OCI-LY7 (cell line): Measurements from ENCODE around the gene ARHGEF25. TPM values are rescaled to one million over a fixed set of nuclear protein-coding genes. Genes with fewer than 3 reads are reported as not detected.
"Not testable (repeated sequence)": the region's sequence is repeated elsewhere in the genome, so short reads cannot be mapped to it uniquely, and the experiment has no call there.

Experiments used
- BruUV-seq: library from RNA; stranded (reverse); fragments of 400-500 nt; replicated peaks from 2 replicates; lab custom pipeline; 2021; lab: Mats Ljungman, UMichigan
- CTCF ChIA-PET: fragments of 300-600 bp; sonication (Branson Sonifier 250); formaldehyde crosslinking; loops from one replicate; lab custom pipeline; 2022; ENCODE audit warnings: antibody characterized with exemption; ENCODE audit not compliant: unreplicated experiment; lab: Charles Lee
- POLR2A ChIA-PET: fragments of 300-600 bp; sonication (Branson Sonifier 250); formaldehyde crosslinking; loops from one replicate; lab custom pipeline; 2022; ENCODE audit warnings: antibody characterized with exemption; lab: Charles Lee
- DNase-seq: peaks from one replicate; pipeline ENCODE4 v3.0.0-alpha.2; 2015; ENCODE audit warnings: low spot score
- H2AFZ ChIP-seq: fragments of 200-600 bp; sonication (generic), shearing (Covaris generic); 2 replicates; pipeline ENCODE4 v1.6.1; 2014; ENCODE audit warnings: mild to moderate bottlenecking, antibody characterized with exemption, low read length, moderate library complexity
- H3K27ac ChIP-seq: fragments of 200-600 bp; sonication (generic); 2 replicates; pipeline ENCODE4 v1.5.1; 2014; ENCODE audit warnings: mixed run types, low read depth, mild to moderate bottlenecking, moderate library complexity, low read length, inconsistent platforms; ENCODE audit not compliant: poor library complexity, severe bottlenecking
- H3K36me3 ChIP-seq: fragments of 200-600 bp; sonication (generic); 2 replicates; pipeline ENCODE4 v1.6.1; 2014; ENCODE audit warnings: mild to moderate bottlenecking, antibody characterized with exemption, low read length, moderate library complexity, mixed read lengths; ENCODE audit not compliant: insufficient read depth
- H3K4me1 ChIP-seq: fragments of 200-600 bp; sonication (generic); 2 replicates; pipeline ENCODE4 v1.5.1; 2014; ENCODE audit warnings: mild to moderate bottlenecking, low read length; ENCODE audit not compliant: insufficient read depth, poor library complexity, severe bottlenecking
- H3K4me2 ChIP-seq: fragments of 200-600 bp; sonication (generic); 2 replicates; pipeline ENCODE4 v1.6.1; 2014; ENCODE audit warnings: mild to moderate bottlenecking, low read length
- H3K4me3 ChIP-seq: fragments of 200-600 bp; sonication (generic); 2 replicates; pipeline ENCODE4 v1.5.1; 2014; ENCODE audit warnings: mild to moderate bottlenecking, low read depth, low read length; ENCODE audit not compliant: poor library complexity, severe bottlenecking
- H3K79me2 ChIP-seq: fragments of 200-600 bp; sonication (generic); 2 replicates; pipeline ENCODE4 v1.6.1; 2016; ENCODE audit warnings: low read depth, mild to moderate bottlenecking, low read length, moderate library complexity, mixed read lengths; ENCODE audit not compliant: insufficient read depth
- H3K9me2 ChIP-seq: fragments of 200-600 bp; sonication (generic); 2 replicates; pipeline ENCODE4 v1.6.1; 2016; ENCODE audit warnings: mild to moderate bottlenecking, low read length, mixed read lengths; ENCODE audit not compliant: insufficient read depth
- H3K9me3 ChIP-seq: fragments of 200-600 bp; sonication (generic); 2 replicates; pipeline ENCODE4 v1.6.1; 2014; ENCODE audit warnings: mild to moderate bottlenecking, mixed run types, low read length, mixed read lengths
- H4K20me1 ChIP-seq: fragments of 200-600 bp; sonication (generic); 2 replicates; pipeline ENCODE4 v1.6.1; 2014; ENCODE audit warnings: mild to moderate bottlenecking, antibody characterized with exemption, low read length, moderate library complexity, mixed read lengths; ENCODE audit not compliant: insufficient read depth
- CTCF ChIP-seq: fragments of 200-600 bp; sonication (generic); conservative IDR thresholded peaks from 2 replicates; pipeline ENCODE4 v1.5.1; 2014; ENCODE audit warnings: mild to moderate bottlenecking, antibody characterized with exemption, low read length, moderate library complexity, mixed read lengths
- EZH2phosphoT487 ChIP-seq: fragments of 200-600 bp; sonication (generic); IDR thresholded peaks from 2 replicates; pipeline ENCODE4 v1.6.1; 2018; ENCODE audit warnings: low read depth, borderline replicate concordance, mild to moderate bottlenecking, mixed run types, antibody characterized with exemption, low read length, moderate library complexity, mixed read lengths
- intact Hi-C: fragments of 100-400 bp; cut with micrococcal nuclease; formaldehyde crosslinking; loops from one replicate; pipeline ENCODE4 v1.10.0; 2022; ENCODE audit not compliant: unreplicated experiment
- total RNA-seq, 2 experiments: library from RNA; depleted of rRNA in 1 of 2; stranded (reverse); fragments of >200 nt in 1 of 2; shearing (Covaris generic) in 1 of 2; gene quantifications; 2 replicates each; pipeline ENCODE4 v1.2.3, GENCODE V29; 2014 to 2022

ARHGEF25 gene
- total RNA-seq, 2 experiments from 2014 or later = not detected

GRCh38 chr12:57632958-57633840 lies 22.0 kb downstream of the ARHGEF25 start, which contains the start of gene B4GALNT1:
Gene B4GALNT1, minus strand, starts transcription at chr12:57633201. Its CDS starts 1,069 bp downstream, at chr12:57632132.
- Histone ChIP-seq H3K9me3 (no peaks in the 10 kb centered on the region), H3K4me3 (peak within 1 kb of the TSS; percentile 58), H3K27ac (no peak within 1 kb of the TSS), H2AFZ (peak within 1 kb of the TSS; percentile 29; the same call in 1 of the 2 replicates), H3K9me2 (no peaks in the 10 kb centered on the region), H3K79me2 (no peaks in the 10 kb centered on the region), H3K36me3 (no peaks in the 10 kb centered on the region), H4K20me1 (no peaks in the 10 kb centered on the region), H3K4me1 (no peaks in the 10 kb centered on the region), H3K4me2 (peak within 1 kb of the TSS; percentile 81)
- POLR2A ChIA-PET = interaction anchor here (0.5 to 0.6 kb wide), 3 partner anchors 174 to 956 kb away, joined by 3 to 4 read pairs (median 4); partner anchors contain the start of gene GLI1
- DNase-seq = peak; percentile 78
- intact Hi-C loops = loop anchor here (1.0 to 5.0 kb wide), 3 partner anchors 50 to 109 kb away; partner anchors contain the start of gene OS9
- no TSS peak for BruUV-seq
- TF ChIP-seq EZH2phosphoT487 (no peak), CTCF (peak; percentile 87)
- CTCF ChIA-PET = interaction anchor here (0.6 to 1.7 kb wide), 2 partner anchors 51 to 174 kb away, joined by 3 to 5 read pairs; no protein-coding TSS in a partner anchor

- POLR2A ChIA-PET = interaction anchor here (0.9 to 1.2 kb wide), 2 partner anchors 24 to 239 kb away, joined by 3 to 6 read pairs; no protein-coding TSS in a partner anchor
- H3K27ac ChIP-seq, H2AFZ ChIP-seq, H3K4me1 ChIP-seq, BruUV-seq, H3K4me2 ChIP-seq, H3K79me2 ChIP-seq, H3K9me2 ChIP-seq, H4K20me1 ChIP-seq, DNase-seq, H3K4me3 ChIP-seq, intact Hi-C loops, H3K36me3 ChIP-seq, CTCF ChIA-PET, H3K9me3 ChIP-seq: not testable (repeated sequence)
Measured at GRCh38 chr12:57636731-57637130, 25.5 kb downstream of the ARHGEF25 start.

- no peaks in the 10 kb centered on the region for H3K4me1 ChIP-seq
- no peak overlapping the region for H2AFZ ChIP-seq
- no peaks in the 10 kb centered on the region for H4K20me1 ChIP-seq
- peak; percentile 20 for DNase-seq
- intact Hi-C loops = no loop called here
- H3K36me3 ChIP-seq = no peaks in the 10 kb centered on the region
- H3K79me2 ChIP-seq = no peaks in the 10 kb centered on the region
- ChIA-PET CTCF (no interaction called here), POLR2A (no interaction called here)
- no peak overlapping the region for H3K4me3 ChIP-seq
- no peak overlapping the region for H3K27ac ChIP-seq
- no TSS peak for BruUV-seq
- TF ChIP-seq CTCF (peak; percentile 56; the same call in 1 of the 2 replicates), EZH2phosphoT487 (no peak)
- no peak overlapping the region for H3K4me2 ChIP-seq
- no peaks in the 10 kb centered on the region for H3K9me3 ChIP-seq
- H3K9me2 ChIP-seq = no peaks in the 10 kb centered on the region
Measured at GRCh38 chr12:57637364-57637763, 26.1 kb downstream of the ARHGEF25 start.
